NCI-H146 (cell line): ENCODE results near the gene ATP8A1.
"Not testable (repeated sequence)": the region's sequence is repeated elsewhere in the genome, so short reads cannot be mapped to it uniquely, and the experiment has no call there.

Source experiments
- DNase-seq: peaks from one replicate; lab custom pipeline; 2025; lab: John Stamatoyannopoulos, UW

Gene ATP8A1

GRCh38 chr4:42404001-42404400, 252.9 kb downstream of the ATP8A1 start:
- DNase-seq = no peak

GRCh38 chr4:42401171-42401570, 255.7 kb downstream of the ATP8A1 start:
- no peak for DNase-seq

- DNase-seq = no peak
Measured at GRCh38 chr4:42399393-42399792, 257.5 kb downstream of the ATP8A1 start.

GRCh38 chr4:42398871-42399331, 258.0 kb downstream of the ATP8A1 start:
- DNase-seq = no peak

GRCh38 chr4:42398171-42398870, 258.6 kb downstream of the ATP8A1 start:
- no peak for DNase-seq

- no peak for DNase-seq
Measured at GRCh38 chr4:42397635-42398170, 259.2 kb downstream of the ATP8A1 start.

GRCh38 chr4:42396752-42397634, 259.9 kb downstream of the ATP8A1 start, which contains the start of gene SHISA3:
Gene SHISA3, plus strand, starts transcription at chr4:42397488. Its CDS starts 569 bp downstream, at chr4:42398057.
- no peak for DNase-seq

- no peak for DNase-seq
Measured at GRCh38 chr4:42396361-42396751, 260.5 kb downstream of the ATP8A1 start.

GRCh38 chr4:42395595-42395994, 261.3 kb downstream of the ATP8A1 start:
- no peak for DNase-seq

GRCh38 chr4:42392436-42392835, 264.5 kb downstream of the ATP8A1 start:
- no peak for DNase-seq

- no peak for DNase-seq
Measured at GRCh38 chr4:42391981-42392380, 264.9 kb downstream of the ATP8A1 start.

GRCh38 chr4:42391355-42391664, 265.6 kb downstream of the ATP8A1 start:
- no peak for DNase-seq

GRCh38 chr4:42390622-42391354, 266.1 kb downstream of the ATP8A1 start:
- DNase-seq = no peak

GRCh38 chr4:42385516-42385915, 271.4 kb downstream of the ATP8A1 start:
- no peak for DNase-seq

- no peak for DNase-seq
Measured at GRCh38 chr4:42381666-42382065, 275.2 kb downstream of the ATP8A1 start.

GRCh38 chr4:42377497-42377896, 279.4 kb downstream of the ATP8A1 start:
- no peak for DNase-seq

GRCh38 chr4:42372303-42372702, 284.6 kb downstream of the ATP8A1 start:
- not testable (repeated sequence) for DNase-seq

- no peak for DNase-seq
Measured at GRCh38 chr4:42371305-42372252, 285.3 kb downstream of the ATP8A1 start.

GRCh38 chr4:42369489-42369888, 287.4 kb downstream of the ATP8A1 start:
- no peak for DNase-seq

GRCh38 chr4:42366959-42367358, 289.9 kb downstream of the ATP8A1 start:
- DNase-seq = no peak
